WTC11 (cell line): ENCODE data around the gene PCNA. TPM values are rescaled to one million over a fixed set of nuclear protein-coding genes. Genes with fewer than 3 reads are reported as not detected.

Source experiments
- ATAC-seq: fragments of 200-7000 bp; cut with Tn5 transposase; 2 replicates; pipeline ENCODE4 v1.10.0; 2021; ENCODE audit warnings: mild to moderate bottlenecking, moderate library complexity
- CTCF ChIA-PET: fragments of 300-600 bp; sonication (Branson Sonifier 250); formaldehyde crosslinking; loops from one replicate; lab custom pipeline; 2021; ENCODE audit warnings: antibody characterized with exemption; lab: Charles Lee
- POLR2A ChIA-PET: fragments of 350-600 bp; sonication (Branson Sonifier 250); formaldehyde crosslinking; loops from one replicate; lab custom pipeline; 2021; ENCODE audit warnings: antibody characterized with exemption; lab: Charles Lee
- DNase-seq: peaks from one replicate; pipeline ENCODE4 v3.0.0; 2021; ENCODE audit warnings: low spot score
- H3K27ac Mint-ChIP-seq: 2 replicates; pipeline ENCODE4 v1.8.0; 2021; ENCODE audit warnings: mixed read lengths
- H3K27me3 Mint-ChIP-seq: 2 replicates; pipeline ENCODE4 v1.8.0; 2021; ENCODE audit warnings: low read depth, mild to moderate bottlenecking, moderate library complexity, mixed read lengths
- H3K36me3 Mint-ChIP-seq: 2 replicates; pipeline ENCODE4 v1.8.0; 2021; ENCODE audit warnings: mixed read lengths
- H3K4me1 Mint-ChIP-seq: 2 replicates; pipeline ENCODE4 v1.8.0; 2022; ENCODE audit warnings: mixed read lengths
- H3K4me3 Mint-ChIP-seq: 2 replicates; pipeline ENCODE4 v1.8.0; 2021; ENCODE audit warnings: mild to moderate bottlenecking, moderate library complexity, mixed read lengths
- H3K9me3 Mint-ChIP-seq: 2 replicates; pipeline ENCODE4 v1.8.0; 2021; ENCODE audit warnings: mixed read lengths
- ETV6 ChIP-seq: sonication (generic); formaldehyde crosslinking; IDR thresholded peaks from 2 replicates; pipeline ENCODE4 v1.8.1; 2022; ENCODE audit warnings: mild to moderate bottlenecking, missing genetic modification reagents
- GRHL2 ChIP-seq: fragments of 250-450 bp; sonication (Bioruptor Pico); IDR thresholded peaks from 2 replicates; pipeline ENCODE4 v1.8.0; 2022; ENCODE audit warnings: mild to moderate bottlenecking, moderate library complexity; ENCODE audit not compliant: insufficient replicate concordance, severe bottlenecking
- IRF2 ChIP-seq: sonication (generic); formaldehyde crosslinking; IDR thresholded peaks from 2 replicates; pipeline ENCODE4 v1.8.0; 2022; ENCODE audit warnings: low read depth, missing genetic modification reagents, borderline replicate concordance
- MXD4 ChIP-seq: fragments of 250-450 bp; sonication (Bioruptor Pico); IDR thresholded peaks from 2 replicates; pipeline ENCODE4 v1.8.0; 2021; ENCODE audit warnings: mild to moderate bottlenecking, moderate library complexity, borderline replicate concordance
- NFE2L1 ChIP-seq: sonication (generic); formaldehyde crosslinking; IDR thresholded peaks from 2 replicates; pipeline ENCODE4 v1.8.1; 2023; ENCODE audit warnings: missing genetic modification reagents
- PRRX2 ChIP-seq: fragments of 250-450 bp; sonication (Bioruptor Pico); IDR thresholded peaks from 2 replicates; pipeline ENCODE4 v1.8.0; 2021; ENCODE audit warnings: mild to moderate bottlenecking
- RELA ChIP-seq: sonication (generic); formaldehyde crosslinking; IDR thresholded peaks from 2 replicates; pipeline ENCODE4 v1.8.1; 2022; ENCODE audit warnings: missing genetic modification reagents, mild to moderate bottlenecking, borderline replicate concordance
- SMAD3 ChIP-seq: sonication (generic); formaldehyde crosslinking; IDR thresholded peaks from 2 replicates; pipeline ENCODE4 v1.8.0; 2022; ENCODE audit warnings: missing genetic modification reagents, mild to moderate bottlenecking, borderline replicate concordance
- ZNF121 ChIP-seq: sonication (generic); formaldehyde crosslinking; IDR thresholded peaks from 2 replicates; pipeline ENCODE4 v1.8.0; 2023; ENCODE audit warnings: missing genetic modification reagents
- ZNF138 ChIP-seq: sonication (generic); formaldehyde crosslinking; conservative IDR thresholded peaks from 2 replicates; pipeline ENCODE4 v1.8.1; 2022; ENCODE audit warnings: mild to moderate bottlenecking, moderate library complexity, missing genetic modification reagents
- ZNF263 ChIP-seq: sonication (generic); formaldehyde crosslinking; IDR thresholded peaks from 2 replicates; pipeline ENCODE4 v1.8.1; 2022; ENCODE audit warnings: low read depth, mild to moderate bottlenecking, moderate library complexity, missing genetic modification reagents
- ZNF416 ChIP-seq: fragments of 250-450 bp; sonication (Bioruptor Pico); IDR thresholded peaks from 2 replicates; pipeline ENCODE4 v1.9.0; 2021; ENCODE audit warnings: mild to moderate bottlenecking, inconsistent platforms
- total RNA-seq: library from RNA; stranded (reverse); gene quantifications from 3 replicates; pipeline ENCODE4 v1.2.3, GENCODE V29; 2021
- TF ChIP-seq, protein P1 (sequence below): fragments of 250-450 bp; sonication (Bioruptor Pico); IDR thresholded peaks from 2 replicates; pipeline ENCODE4 v2.1.2; 2022; ENCODE audit warnings: mild to moderate bottlenecking, moderate library complexity
- TF ChIP-seq, protein P2 (sequence below): fragments of 250-450 bp; sonication (Bioruptor Pico); IDR thresholded peaks from 2 replicates; pipeline ENCODE4 v1.9.0; 2021; ENCODE audit warnings: moderate library complexity, mild to moderate bottlenecking, inconsistent platforms, borderline replicate concordance
- TF ChIP-seq, protein P3 (sequence below): fragments of 250-450 bp; sonication (Bioruptor Pico); IDR thresholded peaks from 2 replicates; pipeline ENCODE4 v1.9.0; 2021; ENCODE audit warnings: mild to moderate bottlenecking
- TF ChIP-seq, protein P4 (sequence below): fragments of 250-450 bp; sonication (Bioruptor Pico); IDR thresholded peaks from 2 replicates; pipeline ENCODE4 v1.9.0; 2021; ENCODE audit warnings: mild to moderate bottlenecking
- TF ChIP-seq, protein P5 (sequence below): sonication (generic); formaldehyde crosslinking; IDR thresholded peaks from 2 replicates; pipeline ENCODE4 v1.8.0; 2022; ENCODE audit warnings: mild to moderate bottlenecking, missing genetic modification reagents
- TF ChIP-seq, protein P6 (sequence below): sonication (generic); formaldehyde crosslinking; IDR thresholded peaks from 2 replicates; pipeline ENCODE4 v1.8.1; 2023; ENCODE audit warnings: mild to moderate bottlenecking, missing genetic modification reagents
- TF ChIP-seq, protein P7 (sequence below): fragments of 200-600 bp; IDR thresholded peaks from 2 replicates; pipeline ENCODE4 v1.8.0; 2022; ENCODE audit warnings: antibody characterized with exemption

Gene PCNA
- total RNA-seq, 1 experiment from 2014 or later: 262 TPM

DNA sequence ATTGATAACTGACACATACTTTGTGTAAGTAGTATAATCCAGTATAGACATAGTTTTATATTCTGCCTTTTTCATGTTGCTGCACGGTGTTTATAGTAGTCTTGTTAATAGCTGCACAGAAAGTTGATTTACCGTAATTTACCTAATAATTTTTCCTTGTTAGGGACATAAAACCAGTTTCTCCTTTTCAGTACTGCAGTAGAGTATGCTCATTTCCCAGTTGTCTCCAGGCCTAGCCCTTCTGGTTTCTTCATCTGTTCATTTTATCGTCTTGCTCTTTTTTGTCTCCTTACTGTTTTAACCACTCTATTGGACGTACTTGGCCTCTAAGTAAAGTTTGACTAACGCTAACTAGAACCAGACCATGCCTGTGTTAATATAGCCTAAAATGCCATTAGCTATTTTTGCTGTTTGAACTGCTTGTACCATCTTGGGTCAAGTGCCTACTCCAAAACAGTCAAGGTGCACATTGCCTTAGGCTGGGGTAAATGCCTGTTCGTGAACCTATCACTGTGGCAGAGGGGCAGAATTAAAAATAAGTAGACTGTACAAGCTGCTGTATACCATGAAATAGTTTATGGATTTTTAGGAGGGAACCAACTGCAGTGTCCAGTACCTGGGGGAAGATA, 41.9 kb upstream of the PCNA start:
- ChIA-PET POLR2A (no interaction called here), CTCF (no interaction called here)
- H3K36me3 Mint-ChIP-seq: no peaks in the 10 kb centered on the region
- H3K4me3 Mint-ChIP-seq: no peak overlapping the region
- H3K9me3 Mint-ChIP-seq: no peaks in the 10 kb centered on the region
- no peaks in the 10 kb centered on the region for H3K27me3 Mint-ChIP-seq
- H3K27ac Mint-ChIP-seq: no peak overlapping the region
- peaks cover 37% of the 10 kb centered on the region for H3K4me1 Mint-ChIP-seq
- TF ChIP-seq RELA (CRISPR knock-in tag): no peak
- TF ChIP-seq SMAD3 (CRISPR knock-in tag): no peak
- no peak for TF ChIP-seq GRHL2 (CRISPR knock-in tag)
- TF ChIP-seq ZNF263: no peak
- TF ChIP-seq NFE2L1 (CRISPR knock-in tag): no peak
- TF ChIP-seq, protein P1, sequence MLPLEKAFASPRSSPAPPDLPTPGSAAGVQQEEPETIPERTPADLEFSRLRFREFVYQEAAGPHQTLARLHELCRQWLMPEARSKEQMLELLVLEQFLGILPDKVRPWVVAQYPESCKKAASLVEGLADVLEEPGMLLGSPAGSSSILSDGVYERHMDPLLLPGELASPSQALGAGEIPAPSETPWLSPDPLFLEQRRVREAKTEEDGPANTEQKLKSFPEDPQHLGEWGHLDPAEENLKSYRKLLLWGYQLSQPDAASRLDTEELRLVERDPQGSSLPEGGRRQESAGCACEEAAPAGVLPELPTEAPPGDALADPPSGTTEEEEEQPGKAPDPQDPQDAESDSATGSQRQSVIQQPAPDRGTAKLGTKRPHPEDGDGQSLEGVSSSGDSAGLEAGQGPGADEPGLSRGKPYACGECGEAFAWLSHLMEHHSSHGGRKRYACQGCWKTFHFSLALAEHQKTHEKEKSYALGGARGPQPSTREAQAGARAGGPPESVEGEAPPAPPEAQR (CRISPR knock-in tag): no peak
- TF ChIP-seq MXD4 (CRISPR knock-in tag): no peak
- TF ChIP-seq ETV6 (CRISPR knock-in tag): no peak
- TF ChIP-seq, protein P2, sequence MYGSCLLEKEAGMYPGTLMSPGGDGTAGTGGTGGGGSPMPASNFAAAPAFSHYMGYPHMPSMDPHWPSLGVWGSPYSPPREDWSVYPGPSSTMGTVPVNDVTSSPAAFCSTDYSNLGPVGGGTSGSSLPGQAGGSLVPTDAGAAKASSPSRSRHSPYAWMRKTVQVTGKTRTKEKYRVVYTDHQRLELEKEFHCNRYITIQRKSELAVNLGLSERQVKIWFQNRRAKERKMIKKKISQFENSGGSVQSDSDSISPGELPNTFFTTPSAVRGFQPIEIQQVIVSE (CRISPR knock-in tag): no peak
- TF ChIP-seq IRF2: no peak
- TF ChIP-seq, protein P3, sequence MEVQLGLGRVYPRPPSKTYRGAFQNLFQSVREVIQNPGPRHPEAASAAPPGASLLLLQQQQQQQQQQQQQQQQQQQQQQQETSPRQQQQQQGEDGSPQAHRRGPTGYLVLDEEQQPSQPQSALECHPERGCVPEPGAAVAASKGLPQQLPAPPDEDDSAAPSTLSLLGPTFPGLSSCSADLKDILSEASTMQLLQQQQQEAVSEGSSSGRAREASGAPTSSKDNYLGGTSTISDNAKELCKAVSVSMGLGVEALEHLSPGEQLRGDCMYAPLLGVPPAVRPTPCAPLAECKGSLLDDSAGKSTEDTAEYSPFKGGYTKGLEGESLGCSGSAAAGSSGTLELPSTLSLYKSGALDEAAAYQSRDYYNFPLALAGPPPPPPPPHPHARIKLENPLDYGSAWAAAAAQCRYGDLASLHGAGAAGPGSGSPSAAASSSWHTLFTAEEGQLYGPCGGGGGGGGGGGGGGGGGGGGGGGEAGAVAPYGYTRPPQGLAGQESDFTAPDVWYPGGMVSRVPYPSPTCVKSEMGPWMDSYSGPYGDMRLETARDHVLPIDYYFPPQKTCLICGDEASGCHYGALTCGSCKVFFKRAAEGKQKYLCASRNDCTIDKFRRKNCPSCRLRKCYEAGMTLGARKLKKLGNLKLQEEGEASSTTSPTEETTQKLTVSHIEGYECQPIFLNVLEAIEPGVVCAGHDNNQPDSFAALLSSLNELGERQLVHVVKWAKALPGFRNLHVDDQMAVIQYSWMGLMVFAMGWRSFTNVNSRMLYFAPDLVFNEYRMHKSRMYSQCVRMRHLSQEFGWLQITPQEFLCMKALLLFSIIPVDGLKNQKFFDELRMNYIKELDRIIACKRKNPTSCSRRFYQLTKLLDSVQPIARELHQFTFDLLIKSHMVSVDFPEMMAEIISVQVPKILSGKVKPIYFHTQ (CRISPR knock-in tag): no peak
- TF ChIP-seq, protein P4, sequence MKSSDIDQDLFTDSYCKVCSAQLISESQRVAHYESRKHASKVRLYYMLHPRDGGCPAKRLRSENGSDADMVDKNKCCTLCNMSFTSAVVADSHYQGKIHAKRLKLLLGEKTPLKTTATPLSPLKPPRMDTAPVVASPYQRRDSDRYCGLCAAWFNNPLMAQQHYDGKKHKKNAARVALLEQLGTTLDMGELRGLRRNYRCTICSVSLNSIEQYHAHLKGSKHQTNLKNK: no peak
- no peak for TF ChIP-seq PRRX2 (CRISPR knock-in tag)
- TF ChIP-seq, protein P5, sequence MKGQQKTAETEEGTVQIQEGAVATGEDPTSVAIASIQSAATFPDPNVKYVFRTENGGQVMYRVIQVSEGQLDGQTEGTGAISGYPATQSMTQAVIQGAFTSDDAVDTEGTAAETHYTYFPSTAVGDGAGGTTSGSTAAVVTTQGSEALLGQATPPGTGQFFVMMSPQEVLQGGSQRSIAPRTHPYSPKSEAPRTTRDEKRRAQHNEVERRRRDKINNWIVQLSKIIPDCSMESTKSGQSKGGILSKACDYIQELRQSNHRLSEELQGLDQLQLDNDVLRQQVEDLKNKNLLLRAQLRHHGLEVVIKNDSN (CRISPR knock-in tag): no peak
- TF ChIP-seq, protein P6, sequence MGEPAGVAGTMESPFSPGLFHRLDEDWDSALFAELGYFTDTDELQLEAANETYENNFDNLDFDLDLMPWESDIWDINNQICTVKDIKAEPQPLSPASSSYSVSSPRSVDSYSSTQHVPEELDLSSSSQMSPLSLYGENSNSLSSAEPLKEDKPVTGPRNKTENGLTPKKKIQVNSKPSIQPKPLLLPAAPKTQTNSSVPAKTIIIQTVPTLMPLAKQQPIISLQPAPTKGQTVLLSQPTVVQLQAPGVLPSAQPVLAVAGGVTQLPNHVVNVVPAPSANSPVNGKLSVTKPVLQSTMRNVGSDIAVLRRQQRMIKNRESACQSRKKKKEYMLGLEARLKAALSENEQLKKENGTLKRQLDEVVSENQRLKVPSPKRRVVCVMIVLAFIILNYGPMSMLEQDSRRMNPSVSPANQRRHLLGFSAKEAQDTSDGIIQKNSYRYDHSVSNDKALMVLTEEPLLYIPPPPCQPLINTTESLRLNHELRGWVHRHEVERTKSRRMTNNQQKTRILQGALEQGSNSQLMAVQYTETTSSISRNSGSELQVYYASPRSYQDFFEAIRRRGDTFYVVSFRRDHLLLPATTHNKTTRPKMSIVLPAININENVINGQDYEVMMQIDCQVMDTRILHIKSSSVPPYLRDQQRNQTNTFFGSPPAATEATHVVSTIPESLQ: no peak
- TF ChIP-seq ZNF138 (CRISPR knock-in tag): no peak
- no peak for TF ChIP-seq ZNF416
- TF ChIP-seq ZNF121 (CRISPR knock-in tag): no peak
- TF ChIP-seq, protein P7, sequence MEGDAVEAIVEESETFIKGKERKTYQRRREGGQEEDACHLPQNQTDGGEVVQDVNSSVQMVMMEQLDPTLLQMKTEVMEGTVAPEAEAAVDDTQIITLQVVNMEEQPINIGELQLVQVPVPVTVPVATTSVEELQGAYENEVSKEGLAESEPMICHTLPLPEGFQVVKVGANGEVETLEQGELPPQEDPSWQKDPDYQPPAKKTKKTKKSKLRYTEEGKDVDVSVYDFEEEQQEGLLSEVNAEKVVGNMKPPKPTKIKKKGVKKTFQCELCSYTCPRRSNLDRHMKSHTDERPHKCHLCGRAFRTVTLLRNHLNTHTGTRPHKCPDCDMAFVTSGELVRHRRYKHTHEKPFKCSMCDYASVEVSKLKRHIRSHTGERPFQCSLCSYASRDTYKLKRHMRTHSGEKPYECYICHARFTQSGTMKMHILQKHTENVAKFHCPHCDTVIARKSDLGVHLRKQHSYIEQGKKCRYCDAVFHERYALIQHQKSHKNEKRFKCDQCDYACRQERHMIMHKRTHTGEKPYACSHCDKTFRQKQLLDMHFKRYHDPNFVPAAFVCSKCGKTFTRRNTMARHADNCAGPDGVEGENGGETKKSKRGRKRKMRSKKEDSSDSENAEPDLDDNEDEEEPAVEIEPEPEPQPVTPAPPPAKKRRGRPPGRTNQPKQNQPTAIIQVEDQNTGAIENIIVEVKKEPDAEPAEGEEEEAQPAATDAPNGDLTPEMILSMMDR: no peak
- TF ChIP-seq, all 79 proteins: peak for 0
- DNase-seq: no peak
- ATAC-seq: no peak
